22Rv1 (cell line): Measurements from ENCODE around the gene RNPEPL1.

Source experiments
- CTCF ChIP-seq: fragments of 450-650 bp; IDR thresholded peaks from 2 replicates; pipeline ENCODE4 v1.5.1; 2017; ENCODE audit warnings: mild to moderate bottlenecking
- ZFX ChIP-seq: fragments of 450-650 bp; IDR thresholded peaks from 2 replicates; pipeline ENCODE4 v1.6.1; 2017; ENCODE audit warnings: antibody characterized with exemption, borderline replicate concordance

GRCh38 chr2:240628507-240628807 is 60.2 kb downstream of the RNPEPL1 start:
- TF ChIP-seq CTCF (no peak), ZFX (no peak)
